Stimulated activated naive CD8-positive, alpha-beta T cell treated with anti-CD3 and anti-CD28 coated beads, Interleukin-15, amount 100 ng/mL, for 72 hours (primary cell): ENCODE measurements around the gene HMGXB4.

Experiments
- ATAC-seq: fragments of 150-1000 bp; cut with Tn5 transposase; 2 replicates; pipeline ENCODE4 v1.10.0; 2021; ENCODE audit warnings: mild to moderate bottlenecking, moderate library complexity
- DNase-seq, 2 donors: peaks; one replicate each; pipeline ENCODE4 v3.0.0; 2021 to 2022
- H3K27ac Mint-ChIP-seq, 2 donors: one replicate each; pipeline ENCODE4 v1.8.0; 2022; ENCODE audit warnings: mild to moderate bottlenecking in 2 of 2, mixed read lengths in 2 of 2, moderate library complexity in 2 of 2
- H3K27me3 Mint-ChIP-seq: one replicate; pipeline ENCODE4 v1.8.0; 2022; ENCODE audit warnings: mixed read lengths
- H3K4me1 Mint-ChIP-seq: one replicate; pipeline ENCODE4 v1.8.0; 2022; ENCODE audit warnings: mild to moderate bottlenecking, mixed read lengths
- H3K4me3 Mint-ChIP-seq, 2 donors: one replicate each; pipeline ENCODE4 v1.8.0; 2022; ENCODE audit warnings: mild to moderate bottlenecking in 2 of 2, mixed read lengths in 2 of 2, moderate library complexity in 1 of 2
- H3K9me3 Mint-ChIP-seq, 2 donors: one replicate each; pipeline ENCODE4 v1.8.0; 2022; ENCODE audit warnings: mixed read lengths in 2 of 2

The HMGXB4 gene

DNA sequence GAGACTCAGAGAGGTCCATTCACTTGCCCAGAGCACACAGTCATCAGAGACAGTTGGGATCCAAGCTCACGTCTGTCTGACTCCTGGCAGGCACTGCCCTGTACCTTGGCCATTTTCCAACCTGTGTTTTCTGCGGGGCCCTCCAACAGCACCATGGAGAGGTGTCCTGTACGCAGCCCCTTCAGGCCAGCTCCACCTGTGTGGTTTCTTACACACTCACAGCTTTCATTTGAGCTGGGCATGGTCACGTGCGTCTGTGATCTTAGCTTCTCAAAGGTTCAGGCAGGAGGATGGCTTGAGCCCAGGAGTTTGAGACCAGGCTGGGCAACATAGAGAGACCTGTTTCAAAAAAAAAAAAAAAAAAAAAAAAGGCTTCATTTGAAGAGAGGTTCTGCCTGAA is 66.8 kb downstream of the HMGXB4 start:
- H3K9me3 Mint-ChIP-seq: no peaks in the 10 kb centered on the region
- H3K4me1 Mint-ChIP-seq: peaks cover 7% of the 10 kb centered on the region
- H3K27ac Mint-ChIP-seq: no peak overlapping the region
- ATAC-seq: no peak
- no peak for DNase-seq
- no peaks in the 10 kb centered on the region for H3K27me3 Mint-ChIP-seq
- no peak overlapping the region for H3K4me3 Mint-ChIP-seq

DNA sequence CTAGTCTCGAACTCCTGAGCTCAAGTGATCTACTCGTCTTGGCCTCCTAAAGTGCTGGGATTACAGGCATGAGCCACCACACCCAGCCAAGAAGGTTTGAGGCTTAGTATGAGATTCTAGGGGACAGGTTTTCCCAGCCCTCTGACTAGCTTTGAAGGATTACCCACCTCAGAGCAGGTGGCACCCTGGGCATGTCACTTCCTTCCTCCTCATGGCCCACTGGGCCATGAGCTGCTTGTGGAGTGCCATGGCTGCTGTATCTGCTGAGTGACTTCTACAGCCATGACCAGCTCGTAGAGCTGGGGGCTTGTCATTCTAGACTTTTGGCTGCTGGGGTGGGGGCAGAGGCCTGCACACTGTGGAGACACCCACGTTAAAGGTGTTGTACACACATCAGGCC is 67.5 kb downstream of the HMGXB4 start:
- Mint-ChIP-seq H3K4me3 (no peak overlapping the region), H3K27me3 (no peaks in the 10 kb centered on the region), H3K4me1 (peaks cover 14% of the 10 kb centered on the region), H3K9me3 (no peaks in the 10 kb centered on the region), H3K27ac (no peak overlapping the region)
- ATAC-seq (no peak), DNase-seq (no peak)

DNA sequence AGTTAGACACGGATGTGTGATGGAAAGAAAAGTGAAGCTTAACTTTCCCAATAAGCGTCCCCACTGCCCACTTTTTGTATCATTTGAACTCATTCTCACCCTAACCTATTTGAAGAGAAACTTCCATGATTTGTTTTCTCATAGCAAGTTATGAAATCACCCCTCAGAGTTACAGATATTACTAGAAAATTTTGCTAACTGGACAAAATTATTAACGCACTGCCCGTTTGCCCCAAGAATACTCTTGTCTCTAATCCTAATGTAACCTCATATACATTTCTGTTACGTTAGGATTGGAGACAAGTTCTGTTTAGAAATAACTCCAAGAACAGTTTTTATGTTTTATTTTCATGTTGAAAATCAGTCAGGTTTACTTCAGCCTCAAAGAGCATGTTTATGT is 67.9 kb downstream of the HMGXB4 start:
- Mint-ChIP-seq H3K4me1 (peaks cover 19% of the 10 kb centered on the region), H3K27me3 (no peaks in the 10 kb centered on the region), H3K9me3 (no peaks in the 10 kb centered on the region), H3K27ac (no peak overlapping the region), H3K4me3 (no peak overlapping the region)
- ATAC-seq (no peak), DNase-seq (no peak)

DNA sequence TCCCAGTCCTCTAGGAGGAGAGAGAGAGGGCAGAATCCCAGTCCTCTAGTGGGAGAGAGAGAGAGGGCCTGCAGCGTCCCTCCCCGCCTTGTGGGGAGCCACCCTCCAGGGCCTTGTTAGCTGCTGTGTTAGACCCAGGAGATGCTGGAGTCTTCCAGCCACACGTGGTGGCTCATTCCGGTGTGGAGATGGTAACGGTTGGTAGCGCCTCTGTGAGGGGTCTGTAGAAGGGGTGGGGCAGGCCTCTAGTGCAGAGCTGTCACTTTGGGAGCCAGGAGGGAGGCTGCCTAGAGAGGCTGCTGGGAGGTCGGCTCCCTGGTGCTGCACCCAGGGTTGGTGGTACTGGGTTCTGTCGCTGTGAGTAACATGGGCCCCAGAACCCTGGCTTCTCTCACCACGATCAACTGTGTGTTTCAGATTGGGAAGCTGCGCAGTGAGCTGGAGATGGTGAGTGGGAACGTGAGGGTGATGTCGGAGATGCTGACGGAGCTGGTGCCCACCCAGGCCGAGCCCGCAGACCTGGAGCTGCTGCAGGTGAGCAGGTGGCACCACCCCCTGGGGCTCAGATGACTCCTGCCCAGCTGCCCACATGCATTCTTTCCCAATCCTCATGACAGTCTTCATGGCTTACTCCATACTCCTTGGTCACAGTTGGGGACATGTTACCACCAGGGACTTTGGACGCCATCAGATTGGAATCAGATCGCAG is 69.7 kb downstream of the HMGXB4 start:
- H3K9me3 Mint-ChIP-seq: no peaks in the 10 kb centered on the region
- H3K27ac Mint-ChIP-seq: peak overlapping the region in 1 of 2 donors; percentile 27
- no peaks in the 10 kb centered on the region for H3K27me3 Mint-ChIP-seq
- ATAC-seq: no peak
- H3K4me1 Mint-ChIP-seq: peaks cover 29% of the 10 kb centered on the region
- H3K4me3 Mint-ChIP-seq: no peak overlapping the region
- no peak for DNase-seq

DNA sequence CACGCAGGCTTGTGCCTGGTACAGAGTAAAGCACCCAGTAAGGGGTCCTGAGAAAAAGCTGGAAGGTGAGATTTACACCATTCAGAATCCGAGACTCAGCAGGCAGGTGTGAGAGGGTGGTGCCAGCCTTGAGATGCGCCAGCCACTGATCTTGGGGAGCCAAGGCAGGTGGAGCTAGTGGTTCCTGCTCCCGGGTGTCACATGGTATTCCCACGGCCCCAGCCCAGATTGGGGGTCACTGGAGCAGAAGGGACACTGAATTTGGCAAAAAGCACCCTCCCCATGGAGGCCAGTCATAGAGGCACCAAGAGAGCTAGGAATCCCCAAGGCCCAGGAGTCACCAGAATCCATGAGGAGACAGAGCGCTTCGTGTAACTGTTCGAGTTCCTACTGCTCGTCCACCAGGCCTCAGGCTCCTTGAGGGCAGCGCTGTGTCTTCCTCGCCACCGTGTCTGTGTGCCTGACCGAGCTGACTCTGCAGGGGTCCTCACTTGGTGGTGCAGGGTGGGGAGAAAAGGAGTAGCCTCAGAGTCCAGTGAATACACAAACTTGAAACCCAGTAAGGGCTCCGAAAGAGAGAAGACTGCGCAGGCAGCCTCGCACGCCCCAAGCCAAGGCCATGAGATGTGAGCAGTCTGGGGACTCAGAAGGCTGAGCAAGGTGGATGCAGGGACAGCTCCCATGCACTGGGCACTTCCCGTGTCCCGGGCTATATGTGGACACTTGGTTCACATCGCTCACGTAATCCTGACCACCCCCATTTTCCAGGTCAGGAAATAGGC is 70.6 kb downstream of the HMGXB4 start:
- no peak overlapping the region for H3K4me3 Mint-ChIP-seq
- ATAC-seq: no peak
- H3K27ac Mint-ChIP-seq: no peak overlapping the region
- H3K27me3 Mint-ChIP-seq: no peaks in the 10 kb centered on the region
- H3K4me1 Mint-ChIP-seq: peaks cover 29% of the 10 kb centered on the region
- no peaks in the 10 kb centered on the region for H3K9me3 Mint-ChIP-seq
- DNase-seq: no peak

DNA sequence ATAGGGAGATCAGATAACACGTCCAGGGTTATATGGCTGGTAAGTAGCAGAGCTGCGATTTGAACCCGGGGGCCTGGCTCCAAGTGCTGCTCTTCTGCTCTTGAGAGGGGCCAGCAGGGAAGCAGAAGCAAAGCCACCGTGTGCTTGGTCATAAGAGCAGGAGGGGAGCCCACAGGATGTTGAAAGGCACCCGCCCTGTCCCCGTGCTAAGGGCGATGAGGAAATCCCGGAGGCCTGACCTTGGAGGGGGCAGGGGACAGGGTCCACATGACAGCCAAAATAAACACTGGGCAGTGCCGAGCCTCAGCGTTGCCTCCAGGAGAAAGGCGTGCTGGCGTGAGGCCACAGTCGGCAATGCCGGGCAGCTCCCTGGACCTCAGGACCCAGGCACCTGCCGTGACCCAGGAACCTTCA is 71.2 kb downstream of the HMGXB4 start:
- H3K4me1 Mint-ChIP-seq: peaks cover 35% of the 10 kb centered on the region
- H3K27me3 Mint-ChIP-seq: no peaks in the 10 kb centered on the region
- no peak for ATAC-seq
- H3K4me3 Mint-ChIP-seq: no peak overlapping the region
- H3K9me3 Mint-ChIP-seq: no peaks in the 10 kb centered on the region
- no peak for DNase-seq
- peak overlapping the region in 1 of 2 donors; percentile 19 for H3K27ac Mint-ChIP-seq

DNA sequence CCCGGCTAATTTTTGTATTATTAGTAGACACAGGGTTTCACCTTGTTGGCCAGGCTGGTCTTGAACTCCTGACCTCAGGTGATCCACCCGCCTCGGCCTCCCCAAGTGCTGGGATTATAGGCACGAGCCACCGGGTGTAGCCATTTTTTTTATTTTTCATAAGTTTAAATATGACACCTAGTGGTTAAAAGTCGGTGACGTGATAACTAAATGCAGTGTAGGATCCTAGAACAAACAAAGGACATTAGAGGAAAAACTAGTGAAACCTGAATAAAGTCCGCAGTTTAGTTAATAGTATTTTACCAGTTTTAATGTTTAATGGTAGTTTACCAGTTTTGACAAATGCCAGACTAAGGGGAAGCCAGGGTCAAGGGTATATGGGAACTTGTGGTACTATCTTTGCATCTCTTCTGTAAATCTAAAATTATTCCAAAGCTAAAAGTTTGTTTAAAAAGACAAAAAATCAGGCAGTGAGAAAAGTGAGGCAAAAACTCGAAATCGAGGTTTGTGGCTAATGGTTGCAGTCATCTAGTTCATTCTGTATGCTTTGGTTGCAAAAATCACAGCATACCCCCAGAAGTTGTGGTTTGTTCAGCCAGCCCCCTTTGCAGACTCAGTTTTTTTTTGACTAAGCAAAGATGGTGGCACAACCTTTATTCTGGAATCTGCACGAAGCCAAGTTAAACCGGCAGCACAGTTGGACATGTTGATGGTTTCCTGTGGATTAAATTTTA is 72.0 kb downstream of the HMGXB4 start:
- Mint-ChIP-seq H3K9me3 (no peaks in the 10 kb centered on the region), H3K4me1 (peaks cover 43% of the 10 kb centered on the region)

DNA sequence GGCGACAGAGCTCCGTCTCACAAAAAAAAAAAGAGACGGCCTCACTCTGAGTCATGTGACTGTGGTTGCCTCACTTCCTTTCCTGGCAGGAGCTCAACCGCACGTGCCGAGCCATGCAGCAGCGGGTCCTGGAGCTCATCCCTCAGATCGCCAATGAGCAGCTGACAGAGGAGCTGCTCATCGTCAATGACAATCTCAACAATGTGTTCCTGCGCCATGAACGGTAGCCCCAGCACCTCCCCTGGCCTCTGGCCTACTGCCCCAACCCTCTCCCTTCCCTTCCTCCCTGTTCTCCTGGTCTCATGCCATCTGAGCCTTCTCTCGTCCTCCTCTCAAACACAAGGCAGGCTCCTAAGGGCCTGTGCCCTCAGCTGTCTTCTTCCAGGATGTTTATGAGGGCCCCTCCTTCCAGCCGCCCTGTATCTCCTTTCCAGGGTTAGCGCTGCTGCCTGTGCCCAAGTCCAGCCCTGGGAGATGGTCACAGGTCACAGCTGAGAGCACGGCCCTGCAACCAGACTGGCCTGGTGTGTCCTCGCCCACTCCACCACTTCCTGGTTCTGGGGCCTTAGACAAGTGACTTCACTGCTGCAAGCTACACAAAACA is 73.1 kb downstream of the HMGXB4 start:
- peak; percentile 73 for ATAC-seq
- Mint-ChIP-seq H3K4me1 (peaks cover 46% of the 10 kb centered on the region), H3K27ac (peak overlapping the region; percentile 77 to 89), H3K27me3 (no peaks in the 10 kb centered on the region), H3K4me3 (peak overlapping the region; percentile 58 to 84), H3K9me3 (no peaks in the 10 kb centered on the region)
- peak in 1 of 2 donors; percentile 39 for DNase-seq

More for the DNA sequence above, 72.0 kb downstream of the HMGXB4 start:
- H3K27me3 Mint-ChIP-seq: no peaks in the 10 kb centered on the region
- DNase-seq: no peak
- ATAC-seq: no peak
- no peak overlapping the region for H3K27ac Mint-ChIP-seq
- no peak overlapping the region for H3K4me3 Mint-ChIP-seq

DNA sequence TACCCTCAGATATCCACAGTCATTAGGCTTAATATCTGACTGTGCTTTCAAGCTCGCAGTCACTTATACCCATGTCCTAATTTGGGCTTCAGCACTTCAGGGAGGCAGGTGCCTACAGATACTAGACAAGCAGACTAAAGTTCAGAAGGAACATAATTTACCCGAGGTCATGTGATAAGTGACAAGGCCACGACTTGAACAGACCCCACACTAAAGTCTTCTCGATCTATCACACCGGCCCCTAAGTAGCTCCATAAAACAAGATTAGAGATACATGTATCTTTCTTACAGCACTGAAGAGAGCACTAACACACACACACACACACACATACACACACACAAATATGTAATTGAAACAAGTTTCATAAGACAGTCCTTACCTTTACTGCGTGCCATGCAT is 75.0 kb downstream of the HMGXB4 start:
- no peaks in the 10 kb centered on the region for H3K9me3 Mint-ChIP-seq
- peak overlapping the region in 1 of 2 donors; percentile 34 for H3K27ac Mint-ChIP-seq
- DNase-seq: no peak
- no peak overlapping the region for H3K4me3 Mint-ChIP-seq
- peaks cover 52% of the 10 kb centered on the region for H3K4me1 Mint-ChIP-seq
- no peaks in the 10 kb centered on the region for H3K27me3 Mint-ChIP-seq
- no peak for ATAC-seq

DNA sequence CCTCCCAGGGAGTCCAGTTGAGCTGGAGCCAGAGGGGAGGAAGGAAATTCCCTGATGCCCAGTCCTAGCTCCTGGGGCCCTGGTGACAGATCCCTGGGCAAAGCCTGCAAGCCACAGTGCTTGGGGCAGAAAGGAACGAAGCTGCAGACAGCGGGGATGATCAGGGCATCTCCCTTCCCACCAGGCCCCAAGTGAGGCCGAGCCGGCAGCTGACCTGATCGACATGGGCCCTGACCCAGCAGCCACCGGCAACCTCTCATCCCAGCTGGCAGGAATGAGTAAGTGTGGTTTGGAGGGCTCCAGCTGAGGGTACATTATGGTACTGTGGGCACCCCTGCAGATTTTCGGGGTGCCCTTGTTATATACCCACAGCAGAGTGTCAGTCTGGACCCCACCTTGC is 75.9 kb downstream of the HMGXB4 start:
- Mint-ChIP-seq H3K4me3 (no peak overlapping the region), H3K27ac (no peak overlapping the region), H3K9me3 (no peaks in the 10 kb centered on the region), H3K27me3 (no peaks in the 10 kb centered on the region), H3K4me1 (peaks cover 51% of the 10 kb centered on the region)
- ATAC-seq: no peak
- no peak for DNase-seq

DNA sequence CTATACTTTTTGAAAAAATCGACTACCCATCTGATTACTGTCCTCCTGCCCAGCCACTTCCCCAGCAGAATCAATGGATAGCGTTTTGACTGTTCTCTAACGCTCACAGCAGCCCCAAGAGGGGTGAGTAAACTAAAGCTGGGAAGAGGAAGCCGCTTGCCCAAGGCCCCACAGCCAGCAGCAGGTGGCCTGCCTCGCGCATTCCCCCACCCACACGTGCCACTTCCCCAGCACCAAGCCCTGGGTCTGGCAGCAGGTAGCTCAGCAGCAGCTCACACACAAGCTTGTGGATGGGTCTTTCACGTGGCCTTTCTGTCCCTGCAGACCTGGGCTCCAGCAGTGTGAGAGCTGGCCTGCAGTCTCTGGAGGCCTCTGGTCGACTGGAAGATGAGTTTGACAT is 76.7 kb downstream of the HMGXB4 start:
- peak in 1 of 2 donors; percentile 23 for DNase-seq
- peak; percentile 59 for ATAC-seq
- Mint-ChIP-seq H3K4me3 (peak overlapping the region in 1 of 2 donors; percentile 31), H3K27me3 (no peaks in the 10 kb centered on the region), H3K4me1 (peaks cover 45% of the 10 kb centered on the region), H3K27ac (peak overlapping the region; percentile 44 to 48), H3K9me3 (no peaks in the 10 kb centered on the region)

DNA sequence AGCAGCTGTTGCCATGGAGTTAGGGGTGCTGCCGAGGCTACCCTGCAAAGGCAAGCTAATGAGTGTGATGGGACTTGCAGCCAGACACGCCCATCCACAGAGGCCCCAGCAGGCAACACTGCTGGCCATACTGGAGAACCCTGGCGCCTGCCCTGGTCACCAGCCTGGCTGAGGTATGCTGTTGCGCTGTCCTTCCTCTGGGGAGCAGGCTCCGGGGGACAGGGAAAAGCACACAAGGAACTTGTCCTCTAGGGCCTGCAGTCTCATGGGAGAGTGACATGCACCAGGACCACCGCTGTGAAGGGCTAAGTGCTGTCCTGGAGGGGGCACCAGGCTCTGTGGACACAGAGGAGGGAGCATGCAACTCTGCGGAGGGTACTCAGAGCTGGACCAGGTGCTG is 78.2 kb downstream of the HMGXB4 start:
- ATAC-seq: no peak
- no peak overlapping the region for H3K27ac Mint-ChIP-seq
- no peaks in the 10 kb centered on the region for H3K27me3 Mint-ChIP-seq
- H3K4me3 Mint-ChIP-seq: no peak overlapping the region
- DNase-seq: no peak
- peaks cover 31% of the 10 kb centered on the region for H3K4me1 Mint-ChIP-seq
- no peaks in the 10 kb centered on the region for H3K9me3 Mint-ChIP-seq

DNA sequence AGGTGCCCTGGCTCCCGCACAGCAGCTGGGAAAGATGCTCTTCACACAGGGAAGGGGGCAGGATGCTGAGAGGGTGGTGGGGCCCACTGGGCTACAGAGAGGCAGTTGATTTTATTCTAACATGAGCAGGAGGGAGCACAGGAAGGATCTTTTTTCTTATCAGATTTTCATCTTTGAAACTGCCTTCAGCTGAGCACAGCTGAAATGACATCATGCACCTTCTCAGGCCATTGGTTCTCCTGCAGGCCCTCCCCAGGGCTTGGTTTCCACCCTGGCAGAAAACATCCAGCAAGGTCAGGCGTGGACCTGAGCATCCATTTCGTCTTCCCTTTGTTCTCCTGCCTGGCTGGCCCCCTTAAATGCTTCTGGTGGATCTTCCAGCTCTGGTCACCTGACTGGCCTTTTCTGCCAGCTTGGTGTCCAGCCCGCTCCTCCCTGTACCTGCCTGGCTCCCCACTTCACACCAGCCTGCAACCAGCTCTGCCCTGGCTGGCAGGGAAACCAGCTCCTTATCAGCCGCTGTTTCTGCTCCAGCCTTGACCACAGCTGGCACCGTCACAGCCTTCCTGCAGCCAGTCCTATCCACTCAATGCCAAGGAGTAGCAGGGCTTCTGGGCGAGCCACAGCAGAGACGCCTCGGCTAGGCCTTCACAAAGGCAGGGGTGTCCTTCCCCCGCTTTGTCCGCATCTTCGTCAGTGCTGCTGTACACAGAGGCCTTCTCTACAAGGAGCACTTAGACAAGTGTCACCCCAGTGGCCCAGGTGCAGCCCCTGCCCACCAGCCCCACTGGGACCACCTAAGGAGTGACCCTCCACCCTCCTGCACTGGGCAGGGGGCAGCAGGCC is 78.9 kb downstream of the HMGXB4 start:
- peak overlapping the region in 1 of 2 donors; percentile 6 for H3K27ac Mint-ChIP-seq
- no peak for DNase-seq
- H3K4me3 Mint-ChIP-seq: no peak overlapping the region
- peak; percentile 43 for ATAC-seq
- H3K27me3 Mint-ChIP-seq: no peaks in the 10 kb centered on the region
- no peaks in the 10 kb centered on the region for H3K9me3 Mint-ChIP-seq
- peaks cover 24% of the 10 kb centered on the region for H3K4me1 Mint-ChIP-seq

DNA sequence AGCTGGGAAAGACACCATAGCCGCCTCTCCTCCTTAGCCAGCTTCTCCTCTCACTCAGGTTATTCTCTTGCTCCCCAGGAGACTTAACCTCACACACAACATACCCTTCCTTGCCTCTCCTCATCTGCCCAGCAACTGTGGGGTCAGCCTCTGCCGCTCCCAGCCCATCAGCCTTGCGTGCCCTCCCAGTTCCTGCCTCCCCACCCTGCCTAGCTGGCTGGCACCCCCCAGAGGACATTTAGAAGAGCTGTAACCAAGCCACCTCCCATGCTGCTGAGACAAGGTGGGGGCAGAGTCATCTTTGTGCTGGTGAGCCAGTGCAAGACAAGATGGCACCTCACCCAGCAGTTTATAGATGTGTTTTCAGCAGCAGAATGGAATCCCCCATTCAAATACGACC is 80.6 kb downstream of the HMGXB4 start:
- peak overlapping the region; percentile 31 to 85 for H3K27ac Mint-ChIP-seq

More for the DNA sequence above, 80.6 kb downstream of the HMGXB4 start:
- ATAC-seq: peak; percentile 43
- H3K4me1 Mint-ChIP-seq: peaks cover 22% of the 10 kb centered on the region
- DNase-seq: no peak
- no peak overlapping the region for H3K4me3 Mint-ChIP-seq
- no peaks in the 10 kb centered on the region for H3K9me3 Mint-ChIP-seq
- no peaks in the 10 kb centered on the region for H3K27me3 Mint-ChIP-seq
